Parathyroid adenoma (tissue), 2 donors: ENCODE measurements around the gene PNPLA6.

Source experiments
- H2AFZ ChIP-seq: fragments of 300-600 bp; sonication (generic); one replicate; pipeline ENCODE4 v1.7.0; 2017; ENCODE audit warnings: antibody characterized with exemption, mild to moderate bottlenecking
- H3K27ac ChIP-seq: fragments of 300-600 bp; sonication (generic); one replicate; pipeline ENCODE4 v1.7.0; 2017
- H3K27me3 ChIP-seq: fragments of 300-600 bp; sonication (generic); one replicate; pipeline ENCODE4 v1.7.0; 2017; ENCODE audit warnings: low read length; ENCODE audit not compliant: control insufficient read depth, insufficient read depth
- H3K36me3 ChIP-seq: fragments of 300-600 bp; sonication (generic); one replicate; pipeline ENCODE4 v1.7.0; 2017; ENCODE audit warnings: low read length; ENCODE audit not compliant: control insufficient read depth, insufficient read depth
- H3K4me1 ChIP-seq: fragments of 300-600 bp; sonication (generic); one replicate; pipeline ENCODE4 v1.7.0; 2017; ENCODE audit warnings: control low read depth
- H3K4me2 ChIP-seq: fragments of 300-600 bp; sonication (generic); one replicate; pipeline ENCODE4 v1.7.0; 2017; ENCODE audit warnings: low read length
- H3K4me3 ChIP-seq: fragments of 300-600 bp; sonication (generic); one replicate; pipeline ENCODE4 v1.7.0; 2017; ENCODE audit warnings: low read depth, low read length
- H3K79me2 ChIP-seq: fragments of 300-600 bp; sonication (generic); one replicate; pipeline ENCODE4 v1.7.0; 2017; ENCODE audit warnings: control low read depth
- H3K9ac ChIP-seq: fragments of 300-600 bp; sonication (generic); one replicate; pipeline ENCODE4 v1.7.0; 2017; ENCODE audit warnings: mild to moderate bottlenecking
- H3K9me3 ChIP-seq: fragments of 300-600 bp; sonication (generic); one replicate; pipeline ENCODE4 v1.7.0; 2017; ENCODE audit warnings: low read length; ENCODE audit not compliant: control insufficient read depth
- TF ChIP-seq, protein P1 (sequence below): fragments of 300-600 bp; sonication (generic); IDR thresholded peaks from one replicate; pipeline ENCODE4 v1.7.0; 2017; ENCODE audit warnings: antibody characterized with exemption, mild to moderate bottlenecking
- donor health status: primary hyperparathyroidism.

Gene PNPLA6

DNA sequence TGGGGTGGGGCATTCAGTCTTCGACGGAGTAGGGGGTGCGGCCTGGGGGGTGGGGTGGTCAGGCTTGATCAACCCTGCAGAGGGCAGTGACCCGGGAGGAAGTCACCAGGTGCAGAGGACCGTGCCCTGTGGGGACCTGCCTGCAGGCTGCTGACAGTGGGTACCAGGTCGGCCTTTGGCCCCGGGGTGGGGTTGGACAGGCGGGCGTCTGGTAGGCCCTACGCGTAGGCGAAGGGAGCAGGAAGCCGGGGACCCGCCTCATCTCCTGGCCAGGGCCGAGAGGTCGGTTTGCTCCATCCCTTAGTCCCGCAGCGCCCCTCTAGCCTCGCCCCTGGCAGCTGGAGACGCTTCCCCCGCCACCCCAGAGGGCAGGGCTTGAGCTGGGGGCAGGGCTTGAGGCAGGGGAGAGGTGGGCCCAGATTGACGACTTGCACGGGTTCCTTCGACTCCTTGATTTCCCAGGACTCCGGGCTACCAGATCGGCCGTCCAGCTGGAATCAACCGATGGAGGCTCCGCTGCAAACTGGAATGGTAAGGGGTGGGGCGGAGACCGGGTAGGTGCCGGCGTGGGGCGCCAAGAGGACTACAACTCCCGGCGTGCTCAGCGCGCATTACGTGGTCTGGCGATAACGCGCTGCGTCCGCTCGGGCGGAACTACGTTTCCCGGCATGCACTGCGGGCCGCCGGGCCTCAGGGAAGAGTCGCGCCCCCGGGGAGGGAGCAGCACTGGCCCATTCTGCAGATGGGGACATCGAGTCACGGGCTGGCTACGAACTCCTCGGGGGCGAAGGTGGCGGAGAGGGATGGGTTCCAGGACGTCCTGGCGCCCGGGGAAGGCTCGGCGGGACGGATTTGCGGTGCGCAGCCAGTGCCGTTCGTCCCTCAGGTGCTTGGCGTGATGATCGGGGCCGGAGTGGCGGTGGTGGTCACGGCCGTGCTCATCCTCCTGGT lies at the start of gene PNPLA6:
TSS of gene PNPLA6 (plus strand) at position 671 of the 951 bp plus-strand sequence. CDS start at position 743, 72 bp downstream.
- peak within 1 kb of the TSS; percentile 86 for H3K27ac ChIP-seq
- peak within 1 kb of the TSS; percentile 59 for H3K4me3 ChIP-seq
- peak within 1 kb of the TSS; percentile 61 for H3K4me2 ChIP-seq
- H3K9ac ChIP-seq: peak within 1 kb of the TSS; percentile 2
- no peaks in the 10 kb centered on the region for H3K4me1 ChIP-seq
- no peaks in the 10 kb centered on the region for H3K9me3 ChIP-seq
- peak within 1 kb of the TSS; percentile 91 for H2AFZ ChIP-seq
- H3K79me2 ChIP-seq: no peaks in the 10 kb centered on the region
- no peaks in the 10 kb centered on the region for H3K27me3 ChIP-seq
- TF ChIP-seq, protein P1, sequence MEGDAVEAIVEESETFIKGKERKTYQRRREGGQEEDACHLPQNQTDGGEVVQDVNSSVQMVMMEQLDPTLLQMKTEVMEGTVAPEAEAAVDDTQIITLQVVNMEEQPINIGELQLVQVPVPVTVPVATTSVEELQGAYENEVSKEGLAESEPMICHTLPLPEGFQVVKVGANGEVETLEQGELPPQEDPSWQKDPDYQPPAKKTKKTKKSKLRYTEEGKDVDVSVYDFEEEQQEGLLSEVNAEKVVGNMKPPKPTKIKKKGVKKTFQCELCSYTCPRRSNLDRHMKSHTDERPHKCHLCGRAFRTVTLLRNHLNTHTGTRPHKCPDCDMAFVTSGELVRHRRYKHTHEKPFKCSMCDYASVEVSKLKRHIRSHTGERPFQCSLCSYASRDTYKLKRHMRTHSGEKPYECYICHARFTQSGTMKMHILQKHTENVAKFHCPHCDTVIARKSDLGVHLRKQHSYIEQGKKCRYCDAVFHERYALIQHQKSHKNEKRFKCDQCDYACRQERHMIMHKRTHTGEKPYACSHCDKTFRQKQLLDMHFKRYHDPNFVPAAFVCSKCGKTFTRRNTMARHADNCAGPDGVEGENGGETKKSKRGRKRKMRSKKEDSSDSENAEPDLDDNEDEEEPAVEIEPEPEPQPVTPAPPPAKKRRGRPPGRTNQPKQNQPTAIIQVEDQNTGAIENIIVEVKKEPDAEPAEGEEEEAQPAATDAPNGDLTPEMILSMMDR: no peak
- H3K36me3 ChIP-seq: no peaks in the 10 kb centered on the region

DNA sequence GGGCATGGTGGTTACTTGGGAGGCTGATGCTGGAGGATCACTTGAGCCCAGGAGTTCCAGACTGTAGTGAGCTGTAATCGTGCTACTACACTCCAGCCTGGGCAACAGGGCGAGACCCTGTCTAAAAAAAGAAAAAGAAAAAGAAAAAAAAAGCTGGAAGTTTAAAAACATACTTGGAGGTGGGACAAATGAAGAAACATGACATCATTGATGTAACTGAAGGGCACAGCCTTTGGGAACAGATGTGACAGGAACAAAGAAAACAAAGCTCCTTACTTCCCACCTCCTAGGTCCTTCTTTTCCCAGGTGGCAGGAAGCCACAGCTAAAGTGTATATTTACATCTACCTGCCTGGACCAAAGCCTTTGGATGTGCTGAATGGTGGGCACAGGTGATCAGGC lies 48.6 kb upstream of the PNPLA6 start:
- Histone ChIP-seq H3K27me3 (no peaks in the 10 kb centered on the region), H3K9ac (no peak overlapping the region), H3K36me3 (no peaks in the 10 kb centered on the region), H3K79me2 (no peaks in the 10 kb centered on the region), H3K27ac (no peak overlapping the region), H2AFZ (no peak overlapping the region), H3K4me3 (no peak overlapping the region), H3K4me1 (peaks cover 4% of the 10 kb centered on the region), H3K9me3 (no peaks in the 10 kb centered on the region), H3K4me2 (no peak overlapping the region)
- TF ChIP-seq, protein P1: no peak

DNA sequence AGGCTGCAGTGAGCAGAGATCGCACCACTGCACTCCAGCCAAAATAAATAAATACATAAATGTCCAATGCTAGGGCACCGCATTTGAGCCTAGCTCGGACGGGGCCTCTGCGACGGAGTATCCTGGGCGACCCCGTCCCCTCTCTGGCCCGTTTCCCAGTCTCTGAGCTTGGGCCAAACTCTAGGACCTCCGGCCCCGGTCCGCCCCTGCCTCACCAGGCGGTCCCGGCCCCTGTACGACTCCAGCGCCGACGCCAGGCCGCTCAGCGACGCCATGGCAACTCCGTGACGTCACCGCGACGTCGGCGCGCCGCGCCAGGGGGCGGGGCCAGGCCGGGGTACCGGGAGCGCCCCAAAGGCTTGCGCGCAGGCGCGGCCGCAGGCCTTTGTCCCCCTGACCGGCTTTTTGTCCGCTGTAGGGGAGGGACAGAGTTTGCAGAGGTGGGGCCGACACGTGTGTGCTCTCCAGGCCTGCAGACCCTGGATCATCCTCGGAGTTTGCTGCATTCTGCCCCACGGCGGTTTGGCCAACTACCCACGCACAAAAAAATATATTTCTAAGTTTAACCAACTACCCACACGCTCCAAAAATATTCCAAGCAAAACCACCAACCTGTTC lies 46.7 kb upstream of the PNPLA6 start, which contains the start of gene PEX11G:
TSS of gene PEX11G (minus strand) at position 300 of the 618 bp plus-strand sequence. CDS start at position 275, 25 bp downstream.
- Histone ChIP-seq H3K79me2 (no peaks in the 10 kb centered on the region), H3K27ac (peak within 1 kb of the TSS; percentile 75), H2AFZ (peak within 1 kb of the TSS; percentile 96), H3K4me2 (peak within 1 kb of the TSS; percentile 66), H3K4me3 (peak within 1 kb of the TSS; percentile 80), H3K9me3 (no peaks in the 10 kb centered on the region), H3K9ac (peak within 1 kb of the TSS; percentile 40), H3K4me1 (peaks cover 4% of the 10 kb centered on the region), H3K27me3 (no peaks in the 10 kb centered on the region), H3K36me3 (no peaks in the 10 kb centered on the region)
- TF ChIP-seq, protein P1: no peak

DNA sequence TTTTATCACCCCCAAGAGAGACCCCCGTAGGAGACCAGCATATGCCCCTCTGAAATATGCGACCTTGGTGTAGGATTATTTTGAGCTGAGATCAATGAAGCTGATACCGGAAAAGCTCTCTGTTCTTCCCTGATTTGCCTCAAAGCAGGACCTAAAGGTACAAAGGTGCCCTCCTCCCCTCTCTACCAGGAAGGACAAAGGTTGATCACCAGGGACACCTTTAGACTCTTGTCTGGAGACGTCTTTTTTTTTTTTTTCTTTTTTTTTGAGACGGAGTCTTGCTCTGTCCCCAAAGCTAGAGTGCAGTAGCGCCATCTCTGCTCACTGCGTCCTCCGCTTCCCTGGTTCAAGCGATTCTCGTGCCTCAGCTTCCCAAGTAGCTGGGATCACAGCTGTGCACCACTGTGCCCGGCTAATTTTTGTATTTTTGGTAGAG lies 45.9 kb upstream of the PNPLA6 start:
- Histone ChIP-seq H3K4me3 (no peak overlapping the region), H3K79me2 (no peaks in the 10 kb centered on the region), H3K4me2 (peak overlapping the region; percentile 66), H3K9me3 (no peaks in the 10 kb centered on the region), H3K27ac (no peak overlapping the region), H3K27me3 (no peaks in the 10 kb centered on the region), H3K9ac (no peak overlapping the region), H3K36me3 (no peaks in the 10 kb centered on the region), H2AFZ (peak overlapping the region; percentile 96), H3K4me1 (peaks cover 11% of the 10 kb centered on the region)
- TF ChIP-seq, protein P1: no peak
